Measurements from ENCODE around the gene CYP2A13. TPM values are rescaled to one million over a fixed set of nuclear protein-coding genes. Genes with fewer than 3 reads are reported as not detected.
A peak's percentile ranks its signal among the peaks of the same experiment; 100 is the strongest.

Gene CYP2A13
- total RNA-seq, 1 experiment from 2014 or later: not detected

GRCh38 chr19:41089959-41090358 lies 1.7 kb downstream of the CYP2A13 start:
- POLR2A ChIA-PET: no interaction called here
- TF ChIP-seq POLR2AphosphoS5 (IDR thresholded peaks at IDR 0.05; ENCODE audit: low read depth, low read length) (no peak), CTCF (IDR thresholded peaks at IDR 0.05) (no peak), SIN3A (IDR thresholded peaks at IDR 0.05; ENCODE audit: borderline replicate concordance, insufficient read depth, low read depth, low read length) (no peak), TCF7L2 (IDR thresholded peaks at IDR 0.05; ENCODE audit: low read depth, low read length) (no peak), REST (IDR thresholded peaks at IDR 0.05; ENCODE audit: insufficient read depth in 1 of 2, low read depth in 2 of 2, low read length in 1 of 2) (no peak)
- Histone ChIP-seq H3K36me3 (ENCODE audit: control insufficient read depth, insufficient read depth, low read length) (no peaks in the 10 kb centered on the region), H3K4me1 (ENCODE audit: control insufficient read depth, insufficient read depth, low read length) (no peaks in the 10 kb centered on the region), H3K27me3 (ENCODE audit: control insufficient read depth, insufficient read depth, low read length) (no peaks in the 10 kb centered on the region), H3K4me3 (ENCODE audit: low read depth in 2 of 2, low read length in 2 of 2) (peak overlapping the region in 1 of 2 experiments; percentile 27; a peak in 1 of 4 replicates), H3K27ac (ENCODE audit: low read length) (no peak overlapping the region), H3K9me3 (ENCODE audit: control insufficient read depth, insufficient read depth, low read depth, low read length) (no peaks in the 10 kb centered on the region)
- BruUV-seq (replicated peaks): no TSS peak
- in situ Hi-C loops (cut with HindIII; ENCODE audit: low pct_unique_long_range_greater_than_20kb, low sequenced_read_pairs): no loop called here
- DNase-seq (ENCODE audit: low read depth, low spot score) (no peak), ATAC-seq (peak; percentile 38; the same call in 1 of the 2 replicates)
- intact Hi-C loops (cut with micrococcal nuclease; ENCODE audit: unreplicated experiment): no loop called here
- CTCF ChIA-PET: no interaction called here

GRCh38 chr19:41095703-41096102 lies 7.5 kb downstream of the CYP2A13 start:
- H3K36me3 ChIP-seq (ENCODE audit: control insufficient read depth, insufficient read depth, low read length): no peaks in the 10 kb centered on the region
- DNase-seq (ENCODE audit: low read depth, low spot score): no peak
- no peaks in the 10 kb centered on the region for H3K9me3 ChIP-seq (ENCODE audit: control insufficient read depth, insufficient read depth, low read depth, low read length)
- in situ Hi-C loops (cut with HindIII; ENCODE audit: low pct_unique_long_range_greater_than_20kb, low sequenced_read_pairs) (no loop called here), intact Hi-C loops (cut with micrococcal nuclease; ENCODE audit: unreplicated experiment) (no loop called here)
- TF ChIP-seq SIN3A (IDR thresholded peaks at IDR 0.05; ENCODE audit: borderline replicate concordance, insufficient read depth, low read depth, low read length) (no peak), POLR2AphosphoS5 (IDR thresholded peaks at IDR 0.05; ENCODE audit: low read depth, low read length) (no peak), TCF7L2 (IDR thresholded peaks at IDR 0.05; ENCODE audit: low read depth, low read length) (no peak), CTCF (IDR thresholded peaks at IDR 0.05) (no peak), REST (IDR thresholded peaks at IDR 0.05; ENCODE audit: insufficient read depth in 1 of 2, low read depth in 2 of 2, low read length in 1 of 2) (no peak)
- ChIA-PET CTCF (no interaction called here), POLR2A (no interaction called here)
- no peaks in the 10 kb centered on the region for H3K4me1 ChIP-seq (ENCODE audit: control insufficient read depth, insufficient read depth, low read length)
- H3K27ac ChIP-seq (ENCODE audit: low read length): no peak overlapping the region
- no TSS peak for BruUV-seq (replicated peaks)
- H3K4me3 ChIP-seq (ENCODE audit: low read depth in 2 of 2, low read length in 2 of 2): no peak overlapping the region
- no peak for ATAC-seq
- no peaks in the 10 kb centered on the region for H3K27me3 ChIP-seq (ENCODE audit: control insufficient read depth, insufficient read depth, low read length)
